GM21576 (cell line): ENCODE results near the gene ZNF70.

Experiments used
- ATAC-seq: cut with Tn5 transposase; IDR thresholded peaks from one replicate; pipeline ENCODE4 v1.9.1; 2021; ENCODE audit warnings: mild to moderate bottlenecking, moderate library complexity; ENCODE audit not compliant: unreplicated experiment

ZNF70 gene

DNA sequence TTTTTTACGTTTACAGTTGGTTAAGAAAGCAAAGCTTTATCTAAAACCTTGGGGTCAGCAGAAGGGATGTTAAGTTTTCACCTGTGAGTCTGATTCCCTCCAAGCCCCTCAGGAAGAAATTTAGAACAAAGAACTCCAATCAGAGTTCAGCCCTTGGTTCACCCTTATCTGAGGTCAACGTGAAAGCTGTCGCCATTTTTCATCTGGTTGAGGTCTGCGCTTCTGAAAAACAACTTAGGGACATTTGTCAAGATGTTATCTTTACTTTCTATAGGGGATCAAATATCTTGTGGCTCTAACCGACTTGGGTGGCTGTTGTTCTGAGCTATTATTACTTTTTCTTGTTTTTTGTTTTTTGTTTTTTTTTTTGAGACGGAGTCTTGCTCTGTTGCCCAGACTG lies 30.1 kb downstream of the ZNF70 start:
- no peak for ATAC-seq

DNA sequence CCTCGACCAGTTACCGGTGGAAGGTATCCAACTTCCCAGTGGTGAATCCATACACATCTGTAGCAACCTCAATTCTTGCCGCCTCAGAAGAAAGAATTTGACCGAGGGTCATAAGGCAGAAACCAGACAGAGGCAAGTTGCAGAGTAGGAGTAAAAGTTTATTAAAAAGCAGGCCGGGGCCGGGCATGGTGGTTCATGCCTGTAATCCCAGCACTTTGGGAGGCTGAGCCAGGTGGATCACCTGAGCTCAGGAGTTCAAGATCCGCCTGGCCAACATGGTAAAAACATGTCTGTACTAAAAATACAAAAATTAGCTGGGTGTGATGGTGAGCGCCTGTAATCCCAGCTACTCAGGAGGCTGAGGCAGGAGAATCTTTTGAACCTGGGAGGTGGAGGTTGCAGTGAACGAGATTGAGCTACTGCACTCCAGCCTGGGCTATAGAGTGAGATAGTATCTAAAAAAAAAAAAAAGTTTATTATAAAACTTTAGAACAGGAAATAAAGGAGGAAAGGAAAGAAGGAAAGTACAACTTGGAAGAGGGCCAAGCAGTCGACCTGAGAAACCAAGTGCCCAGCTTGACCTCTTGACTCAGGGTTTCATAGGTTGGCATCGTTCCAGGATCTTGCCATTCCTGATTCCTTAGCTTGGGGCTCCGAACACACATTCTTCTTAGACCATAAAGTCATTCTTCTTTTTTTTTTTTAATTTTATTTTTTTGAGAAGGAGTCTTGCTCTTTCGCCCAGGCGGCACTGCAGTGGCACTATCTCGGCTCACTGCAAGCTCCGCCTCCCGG lies 32.3 kb downstream of the ZNF70 start:
- no peak for ATAC-seq

DNA sequence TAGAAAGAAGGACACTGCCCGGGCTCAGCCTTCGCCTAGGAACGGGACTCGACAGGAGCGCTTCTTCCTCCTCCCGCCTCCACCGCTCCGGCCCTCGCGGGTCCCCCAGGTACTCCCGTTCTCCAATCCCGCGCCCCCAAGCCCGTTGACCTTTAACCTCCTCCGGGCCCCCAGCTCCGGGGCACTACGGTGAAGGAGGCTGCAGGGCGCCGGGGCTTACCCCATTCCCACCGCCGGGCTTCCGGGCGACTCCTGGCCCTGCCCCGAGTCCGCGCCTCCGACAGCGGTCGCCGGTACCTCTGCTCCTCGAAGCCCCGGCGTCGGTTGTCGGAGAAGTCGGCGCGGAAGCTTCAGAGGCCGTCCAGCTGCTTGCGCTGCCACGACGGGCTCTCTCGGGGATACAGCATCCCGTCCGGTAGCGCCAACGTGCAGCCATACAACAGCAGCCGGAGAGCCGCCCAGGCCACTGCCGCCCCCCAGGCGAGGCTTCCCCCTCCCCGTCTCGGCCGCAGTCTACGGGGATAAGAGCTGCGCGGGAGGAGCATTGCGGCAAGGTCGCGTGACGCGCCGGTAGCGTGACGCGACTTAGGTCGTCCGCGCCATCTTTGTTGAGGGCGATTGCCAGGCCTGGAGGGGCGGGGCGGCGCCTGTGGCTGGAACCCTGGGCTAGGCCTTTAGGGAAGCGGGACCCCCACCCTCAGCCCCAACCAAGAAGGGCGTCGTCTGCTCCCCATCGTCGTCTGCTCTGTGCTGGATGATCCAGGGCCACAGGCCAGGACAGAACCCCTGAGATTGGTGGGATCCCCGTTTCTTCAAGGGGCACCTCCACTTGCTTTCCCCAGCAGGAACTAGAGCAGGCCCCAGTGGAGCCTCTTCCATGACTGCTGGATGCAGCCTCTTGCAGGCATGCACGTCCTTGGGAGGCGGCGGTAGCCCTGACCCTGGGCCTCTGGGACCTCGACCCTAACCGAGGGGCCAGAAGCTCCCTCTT lies 33.8 kb downstream of the ZNF70 start:
- ATAC-seq = peak; percentile 68

DNA sequence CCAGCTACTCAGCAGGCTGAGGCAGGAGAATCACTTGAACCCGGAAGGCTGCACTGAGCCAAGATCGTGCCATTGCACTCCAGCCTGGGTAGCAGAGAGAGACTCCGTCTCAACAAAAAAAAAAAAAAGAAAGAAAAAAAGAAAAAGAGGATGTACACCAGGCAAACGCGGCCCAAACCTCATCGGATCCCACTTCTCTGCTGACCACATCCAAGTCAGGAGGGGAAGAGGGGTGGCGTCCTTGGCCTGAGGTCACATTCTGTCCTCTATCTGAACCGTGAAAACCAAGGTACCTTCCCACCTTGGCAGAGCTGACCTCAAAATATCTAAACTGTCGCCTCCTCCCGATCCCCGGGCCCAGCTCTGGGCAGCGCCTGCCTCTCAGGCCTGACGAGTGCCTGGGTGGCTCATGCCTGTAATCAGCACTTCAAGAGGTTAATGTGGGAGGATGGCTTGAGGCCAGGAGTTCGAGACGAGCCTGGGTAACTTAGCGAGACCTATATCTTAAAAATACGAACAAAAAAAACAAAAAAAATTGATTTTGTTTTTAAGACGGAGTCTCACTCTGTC lies 35.0 kb downstream of the ZNF70 start:
- ATAC-seq = no peak

DNA sequence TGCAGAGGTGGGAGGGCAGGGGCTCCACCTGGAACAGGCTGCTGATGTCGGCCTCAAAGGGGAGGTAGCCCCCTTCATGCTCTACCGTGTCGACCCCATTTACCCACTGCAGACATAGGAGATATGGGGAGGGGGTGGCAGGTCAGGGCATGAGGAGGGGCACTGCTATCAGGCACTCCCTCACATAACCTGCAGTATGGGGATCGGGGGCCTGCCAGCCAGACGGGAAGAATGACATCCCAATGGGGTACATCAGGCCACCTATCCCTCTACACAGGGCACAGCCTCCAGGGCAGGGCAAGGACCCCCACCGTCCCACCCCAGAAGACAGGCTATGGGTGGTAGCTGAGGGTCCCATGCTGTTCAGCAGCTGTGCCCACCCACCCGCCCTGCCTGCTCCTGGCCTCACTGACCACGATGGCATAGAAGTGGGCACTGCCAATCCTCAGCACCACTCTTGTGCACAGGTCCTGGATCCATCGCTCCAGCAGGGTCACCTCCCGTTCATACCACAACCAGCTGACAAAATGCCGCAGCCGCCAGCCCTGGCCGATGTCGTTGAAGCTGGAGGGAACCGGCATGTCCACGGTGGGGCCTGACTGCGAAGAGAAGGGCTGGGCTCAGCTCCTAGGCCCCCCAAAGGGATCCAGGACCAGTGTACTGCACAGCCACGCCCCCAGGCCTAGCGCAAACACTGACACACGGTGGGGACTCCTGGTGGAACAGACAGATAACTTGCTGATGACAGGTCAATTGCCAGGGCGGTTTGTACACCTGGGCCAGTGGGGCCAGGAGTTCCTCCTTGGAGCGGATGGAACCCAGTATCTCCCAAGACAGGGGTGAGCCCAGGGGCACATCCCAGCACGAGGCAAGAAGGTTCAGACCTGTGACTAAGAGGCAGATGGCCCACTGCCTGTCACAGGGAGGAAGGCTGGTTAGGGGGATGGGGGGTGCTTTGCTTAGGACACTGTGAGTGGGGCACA lies 36.0 kb downstream of the ZNF70 start:
- ATAC-seq = no peak

DNA sequence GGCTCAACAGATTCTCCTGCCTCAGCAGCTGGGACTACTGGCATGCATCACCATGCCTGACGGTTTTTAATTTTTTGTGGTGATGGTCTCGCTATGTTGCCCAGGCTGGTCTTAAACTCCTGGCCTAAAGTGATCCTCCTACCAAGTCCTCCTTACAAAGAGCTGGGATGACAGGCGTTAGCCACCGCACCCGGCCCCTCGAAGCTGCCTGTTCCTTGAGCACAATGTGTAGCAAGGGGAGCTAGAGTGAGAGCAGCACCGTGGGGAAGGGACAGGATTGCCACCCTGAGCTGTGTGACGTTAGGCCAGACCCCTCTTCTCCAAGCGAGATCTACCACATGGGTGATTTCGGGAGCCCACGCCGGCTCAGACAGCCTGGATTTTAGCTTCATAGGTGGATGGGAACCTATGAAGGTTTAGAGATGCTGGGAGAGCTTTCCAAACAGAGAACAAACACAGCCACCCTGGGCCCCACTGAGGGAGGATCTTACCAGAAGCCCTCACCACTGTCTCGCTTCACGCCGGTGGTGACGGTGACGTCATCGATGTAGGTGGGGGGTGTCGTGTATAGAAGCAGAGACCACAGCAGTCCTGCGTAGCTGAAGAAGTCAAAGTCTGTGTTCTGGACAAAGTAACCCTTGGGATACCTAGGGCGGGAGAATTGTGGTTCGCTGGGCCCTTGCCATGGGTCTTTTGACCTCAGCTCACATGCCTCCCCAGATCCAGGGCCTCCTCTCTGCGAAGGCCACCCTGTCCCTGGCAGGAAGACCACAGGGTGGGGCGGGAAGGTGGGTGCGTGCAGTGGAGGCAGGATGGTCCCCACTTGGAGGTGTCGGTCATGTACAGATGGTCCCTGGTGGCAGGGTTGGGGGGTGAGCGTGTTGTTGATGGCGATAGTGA lies 37.0 kb downstream of the ZNF70 start:
- ATAC-seq = no peak

DNA sequence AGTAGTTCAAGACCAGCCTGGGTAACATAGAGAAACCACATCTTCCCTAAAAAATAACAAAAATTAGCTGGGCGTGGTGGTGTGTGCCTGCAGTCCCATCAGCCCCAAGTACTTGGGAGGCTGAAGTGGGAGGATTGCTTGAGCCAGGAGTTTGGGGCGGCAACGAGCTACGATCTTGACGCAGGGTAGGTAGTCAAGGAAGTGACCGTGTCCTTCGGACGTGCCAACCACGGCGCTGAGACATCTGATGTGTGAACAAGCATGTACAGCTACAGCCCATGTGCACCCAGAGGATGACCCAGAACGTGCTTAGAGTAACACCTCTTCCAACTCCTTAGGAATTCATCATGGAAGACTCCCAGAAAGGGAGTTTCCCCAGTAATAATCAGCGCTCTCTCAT lies 38.7 kb downstream of the ZNF70 start:
- no peak for ATAC-seq

DNA sequence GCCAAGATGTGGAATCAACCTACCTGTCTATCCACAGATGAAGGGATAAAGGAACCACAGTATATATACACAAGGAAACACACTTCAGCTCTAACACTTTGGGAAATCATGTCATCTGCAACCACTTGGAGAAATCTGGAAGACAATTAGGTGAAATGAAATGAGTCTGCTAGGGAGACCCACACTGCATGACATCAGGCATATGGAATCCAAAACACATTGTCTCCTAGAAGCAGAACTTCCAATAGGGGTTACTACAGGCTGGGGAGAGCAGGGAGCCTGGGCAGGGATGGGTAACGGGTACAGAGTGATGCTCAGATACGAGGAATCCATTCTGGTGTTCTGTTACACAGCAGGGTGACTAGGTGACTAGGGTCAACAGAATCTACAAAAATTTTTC lies 41.8 kb downstream of the ZNF70 start:
- no peak for ATAC-seq

DNA sequence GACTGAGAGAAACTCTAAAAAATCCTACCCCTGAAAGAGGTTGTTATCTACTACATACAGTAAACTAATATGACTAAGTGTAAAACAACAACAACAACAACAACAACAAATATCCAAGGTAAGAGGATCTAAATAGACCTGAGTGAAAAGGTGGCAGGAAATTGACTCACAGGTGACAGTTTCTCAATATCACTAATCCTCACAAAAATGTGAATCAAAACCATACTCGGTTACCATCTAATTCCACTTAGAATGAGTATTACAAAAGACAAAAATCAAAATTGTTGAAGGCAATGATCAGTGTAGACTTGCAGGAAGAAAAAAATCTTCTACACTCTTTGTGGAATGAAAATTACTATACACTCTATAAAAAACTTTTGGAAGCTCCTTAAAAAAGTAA lies 42.6 kb downstream of the ZNF70 start:
- no peak for ATAC-seq

DNA sequence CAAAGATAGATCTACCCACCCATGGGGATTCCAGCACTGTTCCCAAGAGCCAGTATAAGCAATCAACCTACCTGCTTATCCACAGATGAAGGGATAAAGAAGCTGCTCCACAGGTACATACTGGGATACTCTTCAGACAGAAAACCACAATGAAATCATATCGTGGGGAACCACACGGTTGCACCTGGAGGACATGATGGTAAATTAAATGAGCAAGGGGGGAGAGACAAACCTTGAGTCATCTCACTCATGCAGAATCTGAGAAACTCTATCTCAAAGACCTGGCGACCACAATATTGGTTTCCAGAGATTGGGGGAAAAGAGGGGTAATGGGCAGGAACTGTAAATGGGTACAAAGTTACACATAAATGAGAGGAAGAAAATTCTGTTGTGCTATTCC lies 45.6 kb downstream of the ZNF70 start:
- ATAC-seq = no peak

DNA sequence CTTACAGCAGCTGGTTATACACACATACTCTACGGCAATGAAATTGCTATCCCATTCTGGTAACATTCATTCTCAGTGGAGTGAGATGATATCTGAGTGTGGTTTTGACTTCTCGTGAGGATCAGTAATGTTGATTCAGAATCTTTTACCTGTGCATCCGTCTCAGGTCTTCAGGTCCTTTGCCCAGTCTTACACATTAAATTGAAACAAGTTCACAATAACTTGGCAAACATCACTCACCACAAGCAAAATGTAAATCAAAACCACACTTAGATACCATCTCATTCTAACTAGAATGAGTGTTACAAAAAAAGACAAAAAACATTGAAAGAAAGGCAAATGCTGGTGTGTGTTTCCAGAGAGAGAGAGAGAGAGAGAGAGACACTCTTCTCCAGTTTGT lies 46.1 kb downstream of the ZNF70 start:
- ATAC-seq = no peak

DNA sequence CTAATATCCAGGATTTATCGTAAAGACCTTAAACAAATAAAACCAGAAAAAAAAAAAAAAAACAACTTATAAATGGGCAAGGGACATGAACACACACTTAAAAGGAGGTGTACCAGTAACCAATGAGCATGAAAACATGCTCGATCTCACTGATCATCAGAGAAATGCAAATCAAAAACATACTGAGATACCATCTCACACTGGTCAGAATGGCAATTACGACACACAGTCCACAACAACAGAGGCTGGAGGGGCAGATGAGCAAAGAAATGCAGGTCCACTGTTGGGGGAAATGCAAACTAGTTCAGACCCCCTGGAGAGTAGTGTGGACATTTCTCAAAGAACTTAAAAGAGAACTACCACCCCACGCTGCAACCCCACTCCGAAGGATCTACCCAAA lies 46.9 kb downstream of the ZNF70 start:
- ATAC-seq = no peak

DNA sequence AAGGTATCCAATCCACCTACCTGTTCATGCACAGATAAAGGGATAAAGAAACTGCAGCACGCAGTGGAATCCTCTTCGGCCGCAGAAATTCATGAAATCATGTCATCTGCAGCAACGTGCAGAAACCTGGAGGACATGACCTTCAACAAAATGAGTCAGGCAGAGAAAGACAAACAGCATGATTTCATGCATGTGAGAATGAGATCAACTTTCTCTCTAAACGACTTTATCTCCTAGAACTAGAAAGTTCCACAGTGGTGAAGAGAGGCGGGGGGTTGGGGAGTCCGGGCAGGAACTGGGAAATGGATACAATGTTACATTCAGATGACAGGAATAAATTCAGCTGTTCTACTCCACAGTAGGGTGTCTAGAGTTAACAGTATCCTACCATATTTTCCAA lies 50.2 kb downstream of the ZNF70 start:
- no peak for ATAC-seq

DNA sequence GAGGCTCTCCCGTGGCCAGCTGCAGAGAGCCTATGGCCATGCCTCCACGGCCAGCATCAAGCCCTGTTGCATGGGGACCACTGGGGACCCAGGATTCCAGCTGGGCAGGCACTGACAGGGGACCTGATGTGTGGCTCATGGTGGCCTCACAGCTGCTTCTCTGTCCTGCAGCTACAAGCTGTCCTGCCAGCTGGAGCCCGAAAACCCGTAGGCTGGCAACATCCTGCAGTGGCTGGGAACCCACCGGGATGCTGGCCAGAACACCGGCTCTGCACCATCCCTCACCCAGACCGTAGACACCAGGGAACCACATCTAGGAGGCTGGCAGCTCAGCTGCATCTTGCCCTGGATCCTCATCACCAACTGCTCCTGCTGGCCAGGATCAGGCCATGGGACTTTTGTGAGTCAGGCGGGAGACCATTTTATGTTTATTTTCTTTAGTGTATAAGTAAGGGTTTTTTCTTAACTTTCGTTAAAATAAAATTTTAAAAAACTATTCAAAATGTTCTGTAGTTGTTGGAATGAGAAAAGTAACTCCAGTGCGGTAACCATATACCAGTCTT lies 52.2 kb downstream of the ZNF70 start:
- ATAC-seq = no peak

DNA sequence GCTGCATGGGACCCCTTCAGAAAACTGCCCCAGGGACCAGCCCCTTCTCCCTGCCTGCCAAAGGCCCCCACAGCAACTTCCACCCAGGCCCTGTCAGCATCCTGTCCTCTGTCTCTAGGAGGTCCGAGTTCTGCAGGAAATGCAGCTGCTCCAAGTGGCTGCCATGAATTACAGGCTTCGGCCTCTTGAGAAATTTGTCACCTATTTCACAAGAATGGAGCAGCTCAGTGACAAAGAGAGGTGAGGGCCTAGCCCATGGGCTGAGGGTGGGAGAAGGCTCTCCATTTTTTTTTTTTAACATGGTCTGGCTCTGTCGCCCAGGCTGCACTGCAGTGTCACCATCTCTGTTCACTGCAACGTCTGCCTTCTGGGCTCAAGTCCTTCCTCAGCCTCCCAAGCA lies 52.8 kb downstream of the ZNF70 start:
- no peak for ATAC-seq

DNA sequence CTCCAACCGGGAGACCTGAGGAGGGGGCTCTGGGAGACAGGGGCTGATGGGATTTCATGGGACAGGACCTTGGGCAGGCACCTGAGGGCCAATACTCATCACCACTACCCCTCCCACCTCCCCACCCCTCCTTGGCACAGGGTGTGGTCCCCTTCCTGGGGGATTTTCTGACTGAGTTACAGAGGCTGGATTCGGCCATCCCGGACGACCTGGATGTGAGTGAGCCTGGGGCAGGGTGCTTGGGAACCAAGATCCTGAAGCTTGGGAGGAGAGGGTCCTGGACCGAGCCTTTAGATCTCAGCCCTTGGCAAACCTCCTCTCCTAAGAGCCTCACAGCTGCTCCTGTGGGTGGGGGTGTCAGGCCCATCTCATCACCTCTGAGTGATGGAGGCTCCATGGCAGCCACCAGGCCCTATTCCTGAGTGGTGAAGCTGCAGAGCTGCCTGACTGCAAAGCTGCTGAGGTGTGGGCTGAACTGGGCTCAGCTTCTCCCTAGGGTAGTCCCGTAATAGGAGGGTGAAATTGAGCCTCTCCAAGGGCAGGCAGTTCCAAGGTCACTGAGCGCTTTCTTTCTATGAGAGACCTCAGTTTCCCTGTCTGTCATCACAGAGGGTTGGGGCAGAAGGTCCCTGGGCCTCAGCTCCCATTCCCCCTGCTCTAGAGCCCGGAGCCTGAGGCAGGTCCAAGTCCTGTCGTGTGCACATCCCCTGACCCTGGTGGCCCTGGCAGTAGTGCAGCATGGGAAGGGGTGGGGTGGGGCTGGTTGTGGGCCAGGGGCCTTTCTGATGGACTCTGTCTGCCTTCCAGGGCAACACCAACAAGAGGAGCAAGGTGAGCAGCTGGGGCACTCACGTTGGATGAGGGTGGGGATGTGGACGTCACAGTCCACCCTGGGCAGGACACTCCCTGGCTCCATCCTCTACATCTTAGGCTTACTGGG lies 53.6 kb downstream of the ZNF70 start:
- no peak for ATAC-seq

DNA sequence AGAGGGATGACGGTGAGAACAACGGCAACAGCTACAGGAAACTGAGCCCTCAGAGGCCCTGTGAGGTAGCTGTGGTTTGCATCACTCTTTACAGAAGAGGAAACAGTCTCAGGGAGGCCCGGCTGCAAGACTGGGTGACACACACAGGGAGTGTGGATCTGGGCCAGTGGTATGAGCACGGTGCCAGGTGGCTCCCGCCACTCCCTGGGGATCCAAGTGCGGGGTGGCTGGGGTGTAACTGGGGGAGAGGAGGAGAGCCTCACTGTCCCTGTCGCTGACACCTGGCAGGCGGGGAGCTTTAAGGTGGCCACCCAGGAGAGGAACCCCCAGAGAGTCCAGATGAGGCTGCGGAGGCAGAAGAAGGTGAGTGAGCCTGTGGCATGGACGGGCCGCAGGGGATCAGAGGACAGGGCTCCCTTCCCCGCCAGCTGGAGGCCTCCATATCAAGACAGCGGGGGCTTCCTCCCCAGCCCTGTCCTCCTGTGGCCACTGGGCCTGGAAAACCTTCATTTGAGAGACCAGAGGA lies 54.5 kb downstream of the ZNF70 start:
- peak; percentile 71 for ATAC-seq
